Spleen (tissue), 7 donors: ENCODE results near the gene COL9A1.

Experiments
- CTCF ChIP-seq, 11 experiments: fragments of 200-600 bp in 7 of 11; fragments of 450-650 bp in 4 of 11; sonication (generic) in 4 of 11; IDR thresholded peaks in 8 of 11; conservative IDR thresholded peaks in 3 of 11; 1 replicate in 7 of 11; 2 replicates in 4 of 11; pipeline versions ENCODE4 v1.4.0 to v1.8.0; 2016 to 2021; ENCODE audit warnings: antibody characterized with exemption in 11 of 11, inconsistent platforms in 4 of 11, mild to moderate bottlenecking in 1 of 11
- POLR2A ChIP-seq, 3 donors: fragments of 450-650 bp; IDR thresholded peaks; one replicate each; pipeline ENCODE4 v1.5.1; 2017; ENCODE audit warnings: antibody characterized with exemption in 3 of 3, mild to moderate bottlenecking in 1 of 3
- donor health status: DM: no; HTN: no; CAD: no; lungs with moderate emphysema.
- donor health status: DM: no; HTN: no; CAD: no.
- donor health status: DM: no; HTN: no; CAD: no.

- TF ChIP-seq CTCF (IDR thresholded peaks at IDR 0.05 in 8 of 11, conservative IDR thresholded peaks at IDR 0.05 in 3 of 11) = no peak
- no peak for TF ChIP-seq POLR2A (IDR thresholded peaks at IDR 0.05)
Observed at GRCh38 chr6:70325009-70325408, 22.1 kb upstream of the COL9A1 start.
